ENCODE data around the gene MESP2. TPM values are rescaled to one million over a fixed set of nuclear protein-coding genes. Genes with fewer than 3 reads are reported as not detected.

MESP2 gene
- polyA plus RNA-seq, 1 of the 3 experiments (the other 2 are of a cell fraction) = 0.31 TPM

GRCh38 chr15:89775815-89776214 is 317 bp upstream of the MESP2 start:
- ChIA-PET POLR2A (no interaction called here), CTCF (interaction anchor here (0.6 to 7.6 kb wide), 4 partner anchors 8 to 178 kb away, joined by 3 to 61 read pairs (median 4); no protein-coding TSS in a partner anchor)
- Histone ChIP-seq H4K20me1 (ENCODE audit: insufficient read depth) (no peaks in the 10 kb centered on the region), H3K4me1 (ENCODE audit: control insufficient read depth in 1 of 2, insufficient read depth in 2 of 2, low read depth in 1 of 2, low read length in 1 of 2) (peaks cover 3 to 6% of the 10 kb centered on the region in 2 experiments; a peak in 2 of 4 replicates), H3K9me3 (no peaks in the 10 kb centered on the region), H3K4me3 (ENCODE audit: low read depth in 2 of 2, low read length in 1 of 2) (peak overlapping the region in 1 of 2 experiments; percentile 37; a peak in 1 of 4 replicates), H3K36me3 (replicated peaks in 1 of 2; ENCODE audit: control insufficient read depth in 1 of 2, insufficient read depth in 2 of 2, low read length in 1 of 2) (no peaks in the 10 kb centered on the region), H3K9me2 (no peaks in the 10 kb centered on the region), H3K9ac (no peak overlapping the region), H3F3A (replicated peaks; ENCODE audit: insufficient read depth) (peaks cover 4% of the 10 kb centered on the region), H2AFZ (ENCODE audit: low read depth) (no peak overlapping the region; the same call in 1 of the 2 replicates), H3K27ac (ENCODE audit: low read depth in 2 of 2, low read length in 1 of 2) (no peak overlapping the region), H3K4me2 (peak overlapping the region; percentile 70; the same call in 1 of the 2 replicates), H3K79me2 (ENCODE audit: insufficient read depth) (no peaks in the 10 kb centered on the region), H3K27me3 (ENCODE audit: insufficient read depth) (no peaks in the 10 kb centered on the region)
- DNase-seq = no peak
- WGBS (ENCODE audit: low lambda C conversion rate) = 90% methylated on average over 9 of the region's 14 CpGs
- no peak for TF ChIP-seq MEF2A (IDR thresholded peaks at IDR 0.05; ENCODE audit: borderline replicate concordance, low read depth)
- no peak for TF ChIP-seq YY1 (IDR thresholded peaks at IDR 0.05; ENCODE audit: low read depth)
- no peak for TF ChIP-seq FOSL2 (IDR thresholded peaks at IDR 0.05; ENCODE audit: borderline replicate concordance, low read depth)
- no peak for TF ChIP-seq RAD21 (IDR thresholded peaks at IDR 0.05; ENCODE audit: low read length)
- no peak for TF ChIP-seq GATA2 (CRISPR knock-in tag; IDR thresholded peaks at IDR 0.05)
- TF ChIP-seq, protein P1, sequence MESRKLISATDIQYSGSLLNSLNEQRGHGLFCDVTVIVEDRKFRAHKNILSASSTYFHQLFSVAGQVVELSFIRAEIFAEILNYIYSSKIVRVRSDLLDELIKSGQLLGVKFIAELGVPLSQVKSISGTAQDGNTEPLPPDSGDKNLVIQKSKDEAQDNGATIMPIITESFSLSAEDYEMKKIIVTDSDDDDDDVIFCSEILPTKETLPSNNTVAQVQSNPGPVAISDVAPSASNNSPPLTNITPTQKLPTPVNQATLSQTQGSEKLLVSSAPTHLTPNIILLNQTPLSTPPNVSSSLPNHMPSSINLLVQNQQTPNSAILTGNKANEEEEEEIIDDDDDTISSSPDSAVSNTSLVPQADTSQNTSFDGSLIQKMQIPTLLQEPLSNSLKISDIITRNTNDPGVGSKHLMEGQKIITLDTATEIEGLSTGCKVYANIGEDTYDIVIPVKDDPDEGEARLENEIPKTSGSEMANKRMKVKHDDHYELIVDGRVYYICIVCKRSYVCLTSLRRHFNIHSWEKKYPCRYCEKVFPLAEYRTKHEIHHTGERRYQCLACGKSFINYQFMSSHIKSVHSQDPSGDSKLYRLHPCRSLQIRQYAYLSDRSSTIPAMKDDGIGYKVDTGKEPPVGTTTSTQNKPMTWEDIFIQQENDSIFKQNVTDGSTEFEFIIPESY (IDR thresholded peaks at IDR 0.05; ENCODE audit: borderline replicate concordance, low read depth) = no peak
- no peak for TF ChIP-seq FOXJ3 (CRISPR knock-in tag; IDR thresholded peaks at IDR 0.05)
- no peak for TF ChIP-seq ELF1 (IDR thresholded peaks at IDR 0.05)
- no peak for TF ChIP-seq EP300 (IDR thresholded peaks at IDR 0.05; ENCODE audit: borderline replicate concordance in 1 of 2, low read depth in 1 of 2, low read length in 1 of 2)

GRCh38 chr15:89777073-89777751 is 1.1 kb downstream of the MESP2 start:
- Histone ChIP-seq H3K79me2 (ENCODE audit: insufficient read depth) (no peaks in the 10 kb centered on the region), H3K27me3 (ENCODE audit: insufficient read depth) (no peaks in the 10 kb centered on the region), H3K4me2 (no peak overlapping the region), H4K20me1 (ENCODE audit: insufficient read depth) (no peaks in the 10 kb centered on the region), H3K27ac (ENCODE audit: low read depth in 2 of 2, low read length in 1 of 2) (no peak overlapping the region), H3F3A (replicated peaks; ENCODE audit: insufficient read depth) (no peaks in the 10 kb centered on the region), H2AFZ (ENCODE audit: low read depth) (no peak overlapping the region), H3K9me3 (no peaks in the 10 kb centered on the region), H3K36me3 (replicated peaks in 1 of 2; ENCODE audit: control insufficient read depth in 1 of 2, insufficient read depth in 2 of 2, low read length in 1 of 2) (no peaks in the 10 kb centered on the region), H3K4me3 (ENCODE audit: low read depth in 2 of 2, low read length in 1 of 2) (no peak overlapping the region), H3K9me2 (no peaks in the 10 kb centered on the region), H3K4me1 (ENCODE audit: control insufficient read depth in 1 of 2, insufficient read depth in 2 of 2, low read depth in 1 of 2, low read length in 1 of 2) (peaks cover 0 to 6% of the 10 kb centered on the region in 2 experiments; a peak in 1 of 4 replicates), H3K9ac (no peak overlapping the region)
- no peak for TF ChIP-seq EZH2phosphoT487 (IDR thresholded peaks at IDR 0.05; ENCODE audit: borderline replicate concordance, low read depth)
- POLR2A ChIA-PET = interaction anchor here (1.0 kb wide), 1 partner anchor 112 kb away, joined by 3 read pairs; no protein-coding TSS in a partner anchor
- no peak for DNase-seq
- CTCF ChIA-PET = interaction anchor here (0.7 to 7.6 kb wide), 9 partner anchors 9 to 99 kb away, joined by 3 to 61 read pairs (median 5); no protein-coding TSS in a partner anchor
- WGBS (ENCODE audit: low lambda C conversion rate) = 91% methylated on average over 24 of the region's 25 CpGs

Measured in SK-N-SH (cell line).